Stimulated activated CD4-positive, alpha-beta T cell treated with anti-CD3 and anti-CD28 coated beads, TNF-alpha, amount 100 ng/mL, for 1 hour (primary cell): ENCODE results near the gene ARHGEF5.

ENCODE experiments used
- DNase-seq, 3 donors: peaks; one replicate each; pipeline ENCODE4 v3.0.0-alpha.2; 2020; ENCODE audit warnings: low read depth in 3 of 3, low spot score in 1 of 3

Gene ARHGEF5

GRCh38 chr7:144379776-144380384 lies 24.7 kb downstream of the ARHGEF5 start:
- no peak for DNase-seq

- no peak for DNase-seq
Observed at GRCh38 chr7:144384071-144384470, 28.9 kb downstream of the ARHGEF5 start.

GRCh38 chr7:144384555-144385245 lies 29.5 kb downstream of the ARHGEF5 start:
- DNase-seq, result peak in 1 of 3 donors; percentile 14

GRCh38 chr7:144386741-144387140 lies 31.5 kb downstream of the ARHGEF5 start:
- no peak for DNase-seq

- no peak for DNase-seq
Observed at GRCh38 chr7:144388950-144389349, 33.7 kb downstream of the ARHGEF5 start.

GRCh38 chr7:144390481-144390880 lies 35.3 kb downstream of the ARHGEF5 start:
- DNase-seq, result no peak

GRCh38 chr7:144391014-144391413 lies 35.8 kb downstream of the ARHGEF5 start:
- DNase-seq, result no peak

GRCh38 chr7:144391823-144392255 lies 36.6 kb downstream of the ARHGEF5 start:
- no peak for DNase-seq

- no peak for DNase-seq
Observed at GRCh38 chr7:144397086-144397485, 41.9 kb downstream of the ARHGEF5 start.

GRCh38 chr7:144398291-144398690 lies 43.1 kb downstream of the ARHGEF5 start:
- no peak for DNase-seq

- DNase-seq, result no peak
Observed at GRCh38 chr7:144398911-144399310, 43.7 kb downstream of the ARHGEF5 start.

- DNase-seq, result no peak
Observed at GRCh38 chr7:144399946-144400345, 44.7 kb downstream of the ARHGEF5 start.

- no peak for DNase-seq
Observed at GRCh38 chr7:144401490-144401889, 46.3 kb downstream of the ARHGEF5 start.

GRCh38 chr7:144403102-144403501 lies 47.9 kb downstream of the ARHGEF5 start:
- DNase-seq, result no peak

- DNase-seq, result no peak
Observed at GRCh38 chr7:144403649-144404061, 48.5 kb downstream of the ARHGEF5 start, which contains the start of gene NOBOX. Gene NOBOX (minus strand): TSS chr7:144403693.

GRCh38 chr7:144404946-144405345 lies 49.7 kb downstream of the ARHGEF5 start:
- DNase-seq, result no peak

- no peak for DNase-seq
Observed at GRCh38 chr7:144407266-144407931, 52.2 kb downstream of the ARHGEF5 start.

GRCh38 chr7:144408121-144408520 lies 52.9 kb downstream of the ARHGEF5 start:
- DNase-seq, result no peak

- DNase-seq, result no peak
Observed at GRCh38 chr7:144410441-144410840, 55.2 kb downstream of the ARHGEF5 start.

- no peak for DNase-seq
Observed at GRCh38 chr7:144414815-144415214, 59.6 kb downstream of the ARHGEF5 start.

GRCh38 chr7:144415858-144416257 lies 60.7 kb downstream of the ARHGEF5 start:
- DNase-seq, result no peak

- no peak for DNase-seq
Observed at GRCh38 chr7:144416341-144416740, 61.1 kb downstream of the ARHGEF5 start.
